Immature natural killer cell (primary cell): Measurements from ENCODE around the gene NR2F1-AS1. TPM values are rescaled to one million over a fixed set of nuclear protein-coding genes. Genes with fewer than 3 reads are reported as not detected.

ENCODE experiments used
- DNase-seq, 3 donors: peaks; one replicate each; pipeline ENCODE4 v3.0.0; 2022; ENCODE audit warnings: mixed read lengths in 1 of 3
- H3K27ac Mint-ChIP-seq, 6 donors: one replicate each; pipeline ENCODE4 v1.8.0; 2020; ENCODE audit warnings: mixed read lengths in 6 of 6, mild to moderate bottlenecking in 5 of 6, inconsistent platforms in 4 of 6, moderate library complexity in 3 of 6
- H3K27me3 Mint-ChIP-seq, 3 donors: one replicate each; pipeline ENCODE4 v1.8.0; 2020 to 2021; ENCODE audit warnings: low read depth in 3 of 3, mild to moderate bottlenecking in 3 of 3, mixed read lengths in 3 of 3, moderate library complexity in 3 of 3, inconsistent platforms in 1 of 3
- H3K36me3 Mint-ChIP-seq, 3 donors: one replicate each; pipeline ENCODE4 v1.8.0; 2020; ENCODE audit warnings: mixed read lengths in 3 of 3, inconsistent platforms in 2 of 3, mild to moderate bottlenecking in 2 of 3
- H3K4me1 Mint-ChIP-seq, 2 donors: one replicate each; pipeline ENCODE4 v1.8.0; 2020; ENCODE audit warnings: inconsistent platforms in 2 of 2, mild to moderate bottlenecking in 2 of 2, mixed read lengths in 2 of 2, moderate library complexity in 1 of 2
- H3K4me3 Mint-ChIP-seq, 5 donors: one replicate each; pipeline ENCODE4 v1.8.0; 2020; ENCODE audit warnings: mild to moderate bottlenecking in 5 of 5, mixed read lengths in 5 of 5, inconsistent platforms in 3 of 5, moderate library complexity in 3 of 5
- H3K9me3 Mint-ChIP-seq, 6 donors: one replicate each; pipeline ENCODE4 v1.8.0; 2020; ENCODE audit warnings: mild to moderate bottlenecking in 6 of 6, mixed read lengths in 6 of 6, inconsistent platforms in 4 of 6, moderate library complexity in 3 of 6
- polyA plus RNA-seq, 3 donors: library from polyadenylated mRNA; unstranded; fragments of 300-500 nt; fragmentation: Illumina TruSeq; gene quantifications; one replicate each; pipeline ENCODE4 v1.2.3, GENCODE V29; 2021

The NR2F1-AS1 gene
- polyA plus RNA-seq, 3 donors from 2014 or later: not detected

GRCh38 chr5:93359960-93360305 is 221.1 kb downstream of the NR2F1-AS1 start:
- Mint-ChIP-seq H3K4me1 (no peaks in the 10 kb centered on the region), H3K36me3 (no peaks in the 10 kb centered on the region), H3K4me3 (no peak overlapping the region), H3K9me3 (peaks cover 0 to 10% (median 6%) of the 10 kb centered on the region in 6 donors), H3K27me3 (peaks cover 0 to 2% (median 1%) of the 10 kb centered on the region in 3 donors), H3K27ac (no peak overlapping the region)
- no peak for DNase-seq

Other genes starting within 250 kb of the NR2F1-AS1 start
- not detected for gene NR2F1, start 2.0 kb upstream of the NR2F1-AS1 start, polyA plus RNA-seq
- gene POU5F2, start 160.4 kb upstream of the NR2F1-AS1 start, polyA plus RNA-seq: under 1 TPM in 1 of 3 donors, not detected in 2; 0.25 TPM